ENCODE results near the gene DNMBP.
"Not testable (repeated sequence)": the region's sequence is repeated elsewhere in the genome, so short reads cannot be mapped to it uniquely, and the experiment has no call there.

DNMBP gene

DNA sequence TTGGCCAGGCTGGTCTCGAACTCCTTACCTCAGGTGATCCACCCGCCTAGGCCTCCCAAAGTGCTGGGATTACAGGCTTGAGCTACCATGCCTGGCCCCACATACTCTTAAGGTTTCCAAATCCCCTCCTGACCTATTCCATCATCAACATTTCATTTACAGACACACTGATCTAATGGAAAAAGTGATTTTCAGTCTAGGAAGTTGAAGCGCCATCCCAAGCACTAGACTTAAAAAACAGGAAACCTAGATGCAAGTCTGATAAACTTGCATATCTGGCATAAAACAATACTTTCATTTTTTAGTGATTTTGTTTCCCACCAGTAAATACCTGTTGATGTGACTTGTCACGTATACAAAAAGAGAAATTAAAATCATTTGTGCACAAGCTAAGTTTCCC is 44.0 kb downstream of the DNMBP start:
- TF ChIP-seq ZNF274 (IDR thresholded peaks at IDR 0.05; ENCODE audit: low read depth, low read length) (no peak), SUZ12 (IDR thresholded peaks at IDR 0.05; ENCODE audit: extremely low read depth, insufficient read depth, insufficient read length) (no peak)
- no peaks in the 10 kb centered on the region for H3K4me1 ChIP-seq (ENCODE audit: insufficient read depth, insufficient read length)
- no peak for DNase-seq (ENCODE audit: low read depth, low spot score)
- H3K9me3 ChIP-seq (ENCODE audit: insufficient read depth, low read length), result no peaks in the 10 kb centered on the region; the same call in 1 of the 2 replicates
- H3K27me3 ChIP-seq (ENCODE audit: insufficient read depth, insufficient read length), result no peaks in the 10 kb centered on the region
- no peak overlapping the region for H3K9ac ChIP-seq (ENCODE audit: insufficient read length, low read depth)
- peaks cover 26% of the 10 kb centered on the region for H3K36me3 ChIP-seq (ENCODE audit: insufficient read depth, insufficient read length, low read length)
- no peak overlapping the region for H3K4me3 ChIP-seq (ENCODE audit: insufficient read length, low read depth)

- Histone ChIP-seq H3K4me1 (ENCODE audit: insufficient read depth, insufficient read length) (no peaks in the 10 kb centered on the region), H3K9ac (ENCODE audit: insufficient read length, low read depth) (no peak overlapping the region), H3K9me3 (ENCODE audit: insufficient read depth, low read length) (no peaks in the 10 kb centered on the region), H3K36me3 (ENCODE audit: insufficient read depth, insufficient read length, low read length) (peaks cover 19% of the 10 kb centered on the region), H3K27me3 (ENCODE audit: insufficient read depth, insufficient read length) (no peaks in the 10 kb centered on the region), H3K4me3 (ENCODE audit: insufficient read length, low read depth) (no peak overlapping the region)
- TF ChIP-seq YY1 (IDR thresholded peaks at IDR 0.05; ENCODE audit: insufficient read depth, insufficient read length), result no peak
- no peak for TF ChIP-seq ZNF274 (IDR thresholded peaks at IDR 0.05; ENCODE audit: low read depth, low read length)
- TF ChIP-seq SUZ12 (IDR thresholded peaks at IDR 0.05; ENCODE audit: extremely low read depth, insufficient read depth, insufficient read length), result no peak
- DNase-seq (ENCODE audit: low read depth, low spot score), result no peak
Observed at GRCh38 chr10:99964791-99965190, 45.0 kb downstream of the DNMBP start.

GRCh38 chr10:99963467-99964165 is 46.1 kb downstream of the DNMBP start:
- peaks cover 13% of the 10 kb centered on the region for H3K36me3 ChIP-seq (ENCODE audit: insufficient read depth, insufficient read length, low read length)
- H3K27me3 ChIP-seq (ENCODE audit: insufficient read depth, insufficient read length); H3K9ac ChIP-seq (ENCODE audit: insufficient read length, low read depth); DNase-seq (ENCODE audit: low read depth, low spot score); H3K4me1 ChIP-seq (ENCODE audit: insufficient read depth, insufficient read length); H3K4me3 ChIP-seq (ENCODE audit: insufficient read length, low read depth); H3K9me3 ChIP-seq (ENCODE audit: insufficient read depth, low read length): not testable (repeated sequence)

- no peaks in the 10 kb centered on the region for H3K27me3 ChIP-seq (ENCODE audit: insufficient read depth, insufficient read length)
- TF ChIP-seq YY1 (IDR thresholded peaks at IDR 0.05; ENCODE audit: insufficient read depth, insufficient read length), result no peak
- no peak for TF ChIP-seq SUZ12 (IDR thresholded peaks at IDR 0.05; ENCODE audit: extremely low read depth, insufficient read depth, insufficient read length)
- no peak for TF ChIP-seq ZNF274 (IDR thresholded peaks at IDR 0.05; ENCODE audit: low read depth, low read length)
- H3K9me3 ChIP-seq (ENCODE audit: insufficient read depth, low read length), result no peaks in the 10 kb centered on the region; the same call in 1 of the 2 replicates
- no peak overlapping the region for H3K4me3 ChIP-seq (ENCODE audit: insufficient read length, low read depth)
- H3K4me1 ChIP-seq (ENCODE audit: insufficient read depth, insufficient read length), result no peaks in the 10 kb centered on the region
- peaks cover 26% of the 10 kb centered on the region for H3K36me3 ChIP-seq (ENCODE audit: insufficient read depth, insufficient read length, low read length)
- no peak overlapping the region for H3K9ac ChIP-seq (ENCODE audit: insufficient read length, low read depth)
- DNase-seq (ENCODE audit: low read depth, low spot score), result no peak
Observed at GRCh38 chr10:99958806-99959205, 50.9 kb downstream of the DNMBP start.

DNA sequence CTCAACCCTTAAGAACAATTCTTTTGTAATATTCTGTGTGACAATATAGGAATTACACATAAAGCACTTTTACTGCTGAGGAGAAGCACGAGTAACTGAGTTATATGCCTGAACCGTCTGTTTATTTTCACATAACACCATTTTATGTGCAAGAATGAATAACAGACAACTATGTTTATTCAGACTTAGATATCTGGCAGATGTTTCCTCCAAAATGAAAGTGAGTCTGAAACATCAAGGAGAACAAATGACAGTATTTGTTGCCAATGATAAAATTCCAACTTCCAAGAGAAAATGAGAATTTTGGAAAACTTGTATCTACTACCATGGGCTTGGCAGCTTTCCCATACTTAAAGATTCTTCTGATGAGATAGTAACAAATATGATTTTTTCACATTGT is 51.4 kb downstream of the DNMBP start:
- no peak for DNase-seq (ENCODE audit: low read depth, low spot score)
- Histone ChIP-seq H3K27me3 (ENCODE audit: insufficient read depth, insufficient read length) (no peaks in the 10 kb centered on the region), H3K9me3 (ENCODE audit: insufficient read depth, low read length) (no peaks in the 10 kb centered on the region; the same call in 1 of the 2 replicates), H3K4me3 (ENCODE audit: insufficient read length, low read depth) (no peak overlapping the region), H3K4me1 (ENCODE audit: insufficient read depth, insufficient read length) (no peaks in the 10 kb centered on the region), H3K36me3 (ENCODE audit: insufficient read depth, insufficient read length, low read length) (peaks cover 26% of the 10 kb centered on the region), H3K9ac (ENCODE audit: insufficient read length, low read depth) (no peak overlapping the region)
- no peak for TF ChIP-seq SUZ12 (IDR thresholded peaks at IDR 0.05; ENCODE audit: extremely low read depth, insufficient read depth, insufficient read length)
- no peak for TF ChIP-seq ZNF274 (IDR thresholded peaks at IDR 0.05; ENCODE audit: low read depth, low read length)
- TF ChIP-seq YY1 (IDR thresholded peaks at IDR 0.05; ENCODE audit: insufficient read depth, insufficient read length), result no peak

- Histone ChIP-seq H3K36me3 (ENCODE audit: insufficient read depth, insufficient read length, low read length) (peaks cover 28% of the 10 kb centered on the region), H3K9me3 (ENCODE audit: insufficient read depth, low read length) (peaks cover 22% of the 10 kb centered on the region; the same call in 1 of the 2 replicates)
- not testable (repeated sequence) for H3K4me1 ChIP-seq (ENCODE audit: insufficient read depth, insufficient read length); H3K27me3 ChIP-seq (ENCODE audit: insufficient read depth, insufficient read length); H3K4me3 ChIP-seq (ENCODE audit: insufficient read length, low read depth); H3K9ac ChIP-seq (ENCODE audit: insufficient read length, low read depth); DNase-seq (ENCODE audit: low read depth, low spot score)
Observed at GRCh38 chr10:99953510-99953909, 56.2 kb downstream of the DNMBP start.

GRCh38 chr10:99952799-99953198 is 56.9 kb downstream of the DNMBP start:
- peaks cover 28% of the 10 kb centered on the region for H3K36me3 ChIP-seq (ENCODE audit: insufficient read depth, insufficient read length, low read length)
- peaks cover 22% of the 10 kb centered on the region; the same call in 1 of the 2 replicates for H3K9me3 ChIP-seq (ENCODE audit: insufficient read depth, low read length)
- H3K27me3 ChIP-seq (ENCODE audit: insufficient read depth, insufficient read length), result no peaks in the 10 kb centered on the region
- H3K4me3 ChIP-seq (ENCODE audit: insufficient read length, low read depth), result no peak overlapping the region
- no peak for DNase-seq (ENCODE audit: low read depth, low spot score)
- TF ChIP-seq YY1 (IDR thresholded peaks at IDR 0.05; ENCODE audit: insufficient read depth, insufficient read length), result no peak
- no peak for TF ChIP-seq ZNF274 (IDR thresholded peaks at IDR 0.05; ENCODE audit: low read depth, low read length)
- no peak for TF ChIP-seq SUZ12 (IDR thresholded peaks at IDR 0.05; ENCODE audit: extremely low read depth, insufficient read depth, insufficient read length)
- H3K4me1 ChIP-seq (ENCODE audit: insufficient read depth, insufficient read length), result no peaks in the 10 kb centered on the region
- H3K9ac ChIP-seq (ENCODE audit: insufficient read length, low read depth), result no peak overlapping the region

- not testable (repeated sequence) for H3K9me3 ChIP-seq (ENCODE audit: insufficient read depth, low read length); H3K36me3 ChIP-seq (ENCODE audit: insufficient read depth, insufficient read length, low read length); H3K9ac ChIP-seq (ENCODE audit: insufficient read length, low read depth); H3K4me1 ChIP-seq (ENCODE audit: insufficient read depth, insufficient read length); H3K27me3 ChIP-seq (ENCODE audit: insufficient read depth, insufficient read length); DNase-seq (ENCODE audit: low read depth, low spot score); H3K4me3 ChIP-seq (ENCODE audit: insufficient read length, low read depth)
Observed at GRCh38 chr10:99946051-99946450, 63.7 kb downstream of the DNMBP start.

Data from NT2/D1 (cell line).